A549 treated with RU486 at 1 μM for 4 hours (cell line): Measurements from ENCODE around the gene TPGS2. TPM values are rescaled to one million over a fixed set of nuclear protein-coding genes. Genes with fewer than 3 reads are reported as not detected.

Experiments
- total RNA-seq: library from RNA; stranded (reverse); fragments of 200-300 nt; extraction: Qiagen RNA extraction; gene quantifications from 5 replicates; pipeline ENCODE4 v1.2.3, GENCODE V29; 2022; ENCODE audit warnings: low read depth

Gene TPGS2, protein sequence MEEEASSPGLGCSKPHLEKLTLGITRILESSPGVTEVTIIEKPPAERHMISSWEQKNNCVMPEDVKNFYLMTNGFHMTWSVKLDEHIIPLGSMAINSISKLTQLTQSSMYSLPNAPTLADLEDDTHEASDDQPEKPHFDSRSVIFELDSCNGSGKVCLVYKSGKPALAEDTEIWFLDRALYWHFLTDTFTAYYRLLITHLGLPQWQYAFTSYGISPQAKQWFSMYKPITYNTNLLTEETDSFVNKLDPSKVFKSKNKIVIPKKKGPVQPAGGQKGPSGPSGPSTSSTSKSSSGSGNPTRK
- total RNA-seq = 87.8 to 96.6 TPM (median 90.1 TPM) in 5 replicates

GRCh38 chr18:36828630-36829361, at the start of gene TPGS2, which contains the start of gene KIAA1328:
Gene TPGS2, minus strand, starts transcription at chr18:36829002. Its CDS starts 235 bp downstream, at chr18:36828767.
Gene KIAA1328, plus strand, starts transcription at chr18:36829127. Its CDS starts 12 bp downstream, at chr18:36829139.

Other genes with a start within 250 kb of the TPGS2 start
- gene KIAA1328, start 125 bp upstream of the TPGS2 start, total RNA-seq = 1.2 to 1.7 TPM (median 1.7 TPM) in 5 replicates